HepG2 (cell line): ENCODE data around the gene CES2. TPM values are rescaled to one million over a fixed set of nuclear protein-coding genes. Genes with fewer than 3 reads are reported as not detected.

ENCODE experiments used
- AHDC1 ChIP-seq: sonication (generic); formaldehyde crosslinking; IDR thresholded peaks from 2 replicates; pipeline ENCODE4 v1.5.1; 2020; ENCODE audit warnings: mild to moderate bottlenecking, missing genetic modification reagents, borderline replicate concordance
- ASH2L ChIP-seq: fragments of 300-600, 200-600 bp; sonication (generic); IDR thresholded peaks from 2 replicates; pipeline ENCODE4 v1.7.0; 2017; ENCODE audit warnings: low read depth, mild to moderate bottlenecking, moderate library complexity, mixed read lengths, low read length; ENCODE audit not compliant: insufficient read length
- JUN ChIP-seq: sonication (generic); formaldehyde crosslinking; IDR thresholded peaks from 2 replicates; pipeline ENCODE4 v1.4.0; 2020; ENCODE audit warnings: mild to moderate bottlenecking, missing genetic modification reagents
- KLF11 ChIP-seq: IDR thresholded peaks from 2 replicates; pipeline ENCODE4 v1.6.1; 2016; ENCODE audit warnings: missing compliant biosample characterization
- POLR2AphosphoS2 ChIP-seq: IDR thresholded peaks from 2 replicates; pipeline ENCODE4 v1.6.1; 2011; ENCODE audit warnings: low read depth, low read length, improper control_type of control experiment
- SMARCE1 ChIP-seq: fragments of 450-650 bp; IDR thresholded peaks from 2 replicates; pipeline ENCODE4 v1.6.1; 2017; ENCODE audit warnings: borderline replicate concordance
- TAF1 ChIP-seq: sonication (generic); formaldehyde crosslinking; IDR thresholded peaks from 2 replicates; pipeline ENCODE4 v1.4.0; 2020; ENCODE audit warnings: missing genetic modification reagents
- ZBTB7A ChIP-seq: sonication (generic); formaldehyde crosslinking; IDR thresholded peaks from 2 replicates; pipeline ENCODE4 v1.8.0; 2022; ENCODE audit warnings: mild to moderate bottlenecking, missing genetic modification reagents
- ZMYM3 ChIP-seq: sonication (generic); formaldehyde crosslinking; IDR thresholded peaks from 2 replicates; pipeline ENCODE4 v1.5.1; 2020; ENCODE audit warnings: mild to moderate bottlenecking, missing genetic modification reagents
- ZNF121 ChIP-seq: sonication (generic); formaldehyde crosslinking; IDR thresholded peaks from 2 replicates; pipeline ENCODE4 v1.5.0; 2020; ENCODE audit warnings: mild to moderate bottlenecking, missing genetic modification reagents
- ZNF18 ChIP-seq: sonication (generic); formaldehyde crosslinking; IDR thresholded peaks from 2 replicates; pipeline ENCODE4 v1.8.0; 2022; ENCODE audit warnings: mild to moderate bottlenecking, missing genetic modification reagents; ENCODE audit not compliant: insufficient replicate concordance
- ZNF232 ChIP-seq: sonication (generic); formaldehyde crosslinking; IDR thresholded peaks from 2 replicates; pipeline ENCODE4 v1.4.0; 2020; ENCODE audit warnings: missing genetic modification reagents, borderline replicate concordance
- ZNF34 ChIP-seq: sonication (generic); formaldehyde crosslinking; IDR thresholded peaks from 2 replicates; pipeline ENCODE4 v1.4.0; 2020; ENCODE audit warnings: mild to moderate bottlenecking, missing genetic modification reagents, borderline replicate concordance
- ZNF577 ChIP-seq: sonication (generic); formaldehyde crosslinking; IDR thresholded peaks from 2 replicates; pipeline ENCODE4 v1.4.0; 2020; ENCODE audit warnings: mild to moderate bottlenecking, low read depth, missing genetic modification reagents, borderline replicate concordance
- ZNF770 ChIP-seq: sonication (generic); formaldehyde crosslinking; IDR thresholded peaks from 2 replicates; pipeline ENCODE4 v1.5.0; 2020; ENCODE audit warnings: mild to moderate bottlenecking, missing genetic modification reagents
- ZNF775 ChIP-seq: sonication (generic); formaldehyde crosslinking; IDR thresholded peaks from 2 replicates; pipeline ENCODE4 v1.4.0; 2020; ENCODE audit warnings: missing genetic modification reagents, mild to moderate bottlenecking, moderate library complexity, borderline replicate concordance
- ZSCAN22 ChIP-seq: sonication (generic); formaldehyde crosslinking; IDR thresholded peaks from 2 replicates; pipeline ENCODE4 v1.4.0; 2020; ENCODE audit warnings: mild to moderate bottlenecking, missing genetic modification reagents
- polyA plus RNA-seq, 8 experiments: library from polyadenylated mRNA; depleted of rRNA in 3 of 8; stranded (reverse) in 7 of 8; unstranded in 1 of 8; fragments of >200 nt; fragmentation: Illumina TruSeq in 4 of 8; extraction: Trizol in 4 of 8; gene quantifications; 2 replicates each; pipeline versions ENCODE4 v1.2.1 to v1.2.3, GENCODE V29; 2011 to 2016; ENCODE audit warnings: low read depth in 4 of 8, missing spikeins in 1 of 8, mixed read lengths in 1 of 8; ENCODE audit not compliant: insufficient read depth in 1 of 8
- total RNA-seq, 5 experiments: library from RNA; depleted of rRNA; stranded (reverse); fragments of >200 nt; fragmentation: Illumina TruSeq; extraction: Trizol; gene quantifications; 2 replicates each; pipeline ENCODE4 v1.2.3, GENCODE V29; 2016; ENCODE audit warnings: low read depth in 1 of 5
- TF ChIP-seq, protein P1 (sequence below): sonication (generic); formaldehyde crosslinking; conservative IDR thresholded peaks from 2 replicates; pipeline ENCODE4 v1.8.0; 2022; ENCODE audit warnings: mild to moderate bottlenecking, moderate library complexity, missing genetic modification reagents

CES2 gene
- total and polyA plus RNA-seq, 2 of the 13 experiments (the other 11 are each of a cell fraction or from before 2014, with no cell fraction given) = 50.6 to 63.8 TPM

DNA sequence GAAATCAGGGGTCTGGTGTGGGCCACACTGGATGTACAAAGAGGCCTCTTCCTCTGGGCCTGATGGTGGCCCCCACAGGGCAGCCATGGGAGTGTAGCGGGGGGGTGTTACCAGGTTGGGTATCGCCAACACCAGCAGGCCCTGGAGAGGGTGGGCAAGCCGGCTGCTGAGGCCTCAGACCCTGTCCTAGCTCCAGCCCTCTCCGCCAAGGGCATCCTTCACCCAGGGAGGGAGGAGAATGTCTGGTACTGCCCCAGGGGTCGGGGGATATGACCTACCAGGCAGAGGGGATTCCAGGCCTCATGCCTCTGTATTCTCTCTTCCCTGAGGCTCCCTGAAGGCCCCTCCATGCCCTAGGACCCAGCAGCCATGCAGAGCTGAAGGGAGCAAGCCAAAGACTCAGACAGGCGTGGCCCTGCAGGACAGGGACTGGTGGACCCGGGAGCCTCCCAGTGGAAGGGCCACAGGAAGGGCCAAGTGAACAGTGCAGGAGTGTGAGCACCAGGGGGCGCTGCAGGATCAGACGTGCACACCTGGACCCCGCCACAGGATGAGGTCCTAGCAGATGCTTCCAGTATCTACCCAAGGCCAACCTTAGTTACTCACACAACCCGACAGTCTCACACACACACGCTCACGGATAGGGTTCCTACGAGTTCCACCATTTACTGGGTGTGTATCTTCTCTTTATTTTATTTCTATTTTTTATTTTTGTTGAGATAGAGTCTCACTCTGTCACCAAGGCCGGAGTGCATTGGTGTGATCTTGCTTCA lies 42.2 kb downstream of the CES2 start (continued):
- no peak for TF ChIP-seq ASH2L
- no peak for TF ChIP-seq ZSCAN22 (CRISPR knock-in tag)
- TF ChIP-seq, protein P1, sequence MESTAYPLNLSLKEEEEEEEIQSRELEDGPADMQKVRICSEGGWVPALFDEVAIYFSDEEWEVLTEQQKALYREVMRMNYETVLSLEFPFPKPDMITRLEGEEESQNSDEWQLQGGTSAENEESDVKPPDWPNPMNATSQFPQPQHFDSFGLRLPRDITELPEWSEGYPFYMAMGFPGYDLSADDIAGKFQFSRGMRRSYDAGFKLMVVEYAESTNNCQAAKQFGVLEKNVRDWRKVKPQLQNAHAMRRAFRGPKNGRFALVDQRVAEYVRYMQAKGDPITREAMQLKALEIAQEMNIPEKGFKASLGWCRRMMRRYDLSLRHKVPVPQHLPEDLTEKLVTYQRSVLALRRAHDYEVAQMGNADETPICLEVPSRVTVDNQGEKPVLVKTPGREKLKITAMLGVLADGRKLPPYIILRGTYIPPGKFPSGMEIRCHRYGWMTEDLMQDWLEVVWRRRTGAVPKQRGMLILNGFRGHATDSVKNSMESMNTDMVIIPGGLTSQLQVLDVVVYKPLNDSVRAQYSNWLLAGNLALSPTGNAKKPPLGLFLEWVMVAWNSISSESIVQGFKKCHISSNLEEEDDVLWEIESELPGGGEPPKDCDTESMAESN = peak; percentile 67
- no peak for TF ChIP-seq ZNF34
- no peak for TF ChIP-seq ZNF232 (CRISPR knock-in tag)
- TF ChIP-seq POLR2AphosphoS2 = no peak
- no peak for TF ChIP-seq JUN (CRISPR knock-in tag)
- no peak for TF ChIP-seq SMARCE1
- no peak for TF ChIP-seq ZNF577 (CRISPR knock-in tag)
- no peak for TF ChIP-seq ZBTB7A (CRISPR knock-in tag)
- TF ChIP-seq ZNF121 (CRISPR knock-in tag) = no peak
- TF ChIP-seq TAF1 = no peak
- no peak for TF ChIP-seq ZNF775 (CRISPR knock-in tag)
- TF ChIP-seq ZNF18 (CRISPR knock-in tag) = no peak
- peak; percentile 88 for TF ChIP-seq KLF11 (CRISPR knock-in tag)
- TF ChIP-seq ZMYM3 (CRISPR knock-in tag) = no peak; the same call in 1 of the 2 replicates
- no peak for TF ChIP-seq AHDC1 (CRISPR knock-in tag)
- no peak for TF ChIP-seq ZNF770
